Dendritic cell treated with granulocyte-macrophage colony-stimulating factor and Interleukin-4, amounts not matched to agents 40 ng/mL and 50 ng/mL, for 4 days (primary cell): ENCODE results near the gene NOS1AP.

Source experiments
- H3K27ac Mint-ChIP-seq: one replicate; pipeline ENCODE4 v1.8.0; 2022; ENCODE audit warnings: mild to moderate bottlenecking, mixed read lengths
- H3K27me3 Mint-ChIP-seq: one replicate; pipeline ENCODE4 v1.8.0; 2022; ENCODE audit warnings: mild to moderate bottlenecking, mixed read lengths
- H3K36me3 Mint-ChIP-seq: one replicate; pipeline ENCODE4 v1.8.0; 2022; ENCODE audit warnings: low read depth, mixed read lengths
- H3K4me1 Mint-ChIP-seq: one replicate; pipeline ENCODE4 v1.8.0; 2022; ENCODE audit warnings: low read depth, mixed read lengths
- H3K4me3 Mint-ChIP-seq: one replicate; pipeline ENCODE4 v1.8.0; 2022; ENCODE audit warnings: mild to moderate bottlenecking, moderate library complexity, mixed read lengths
- H3K9me3 Mint-ChIP-seq: one replicate; pipeline ENCODE4 v1.8.0; 2022; ENCODE audit warnings: mixed read lengths
- intact Hi-C: fragments of 100-400 bp; cut with micrococcal nuclease; formaldehyde crosslinking; loops from one replicate; pipeline ENCODE4 v1.15.0; 2022

Gene NOS1AP

DNA sequence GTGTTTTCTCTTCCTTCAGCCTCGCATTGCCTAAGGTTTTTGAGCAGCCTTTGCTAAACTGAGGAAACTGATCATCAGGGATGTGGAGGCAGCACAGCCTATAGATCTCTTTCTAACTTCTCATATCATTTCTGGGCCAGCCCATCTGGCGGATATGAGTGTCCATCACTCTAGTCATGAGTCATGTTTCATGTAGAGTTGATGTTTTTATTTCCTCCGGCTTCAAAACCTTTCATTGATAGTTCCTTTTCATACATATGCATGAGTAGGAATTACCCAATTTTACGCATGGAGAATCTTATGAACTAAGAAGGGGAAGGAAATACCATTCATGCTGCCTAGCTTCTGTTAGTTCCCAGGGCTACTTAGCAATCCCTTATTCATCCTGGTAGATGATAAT lies 240.8 kb downstream of the NOS1AP start:
- intact Hi-C loops: no loop called here
- no peak overlapping the region for H3K27ac Mint-ChIP-seq

DNA sequence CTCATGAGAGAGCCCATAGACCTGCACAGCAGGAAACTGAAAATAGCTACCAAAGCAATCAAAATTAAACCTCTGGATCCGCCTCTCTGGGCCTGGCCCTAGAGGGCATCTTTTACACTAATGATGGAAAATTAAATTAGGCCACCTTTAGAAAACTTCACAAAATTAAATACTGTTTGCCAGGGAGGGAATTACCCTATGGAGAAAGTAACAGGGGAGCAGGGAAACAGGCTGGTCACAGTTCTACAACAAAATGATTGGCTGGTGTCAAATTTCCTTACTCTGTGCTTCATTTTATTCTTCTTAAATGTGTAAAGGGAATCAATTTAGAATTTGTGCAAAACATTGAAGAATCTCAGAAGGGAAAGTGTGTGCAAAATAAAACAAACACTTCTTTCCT lies 244.7 kb downstream of the NOS1AP start:
- Mint-ChIP-seq H3K36me3 (no peaks in the 10 kb centered on the region), H3K27ac (no peak overlapping the region), H3K27me3 (peaks cover under 1% of the 10 kb centered on the region), H3K4me3 (no peak overlapping the region), H3K9me3 (no peaks in the 10 kb centered on the region), H3K4me1 (peaks cover 39% of the 10 kb centered on the region)
- intact Hi-C loops: no loop called here

More for the DNA sequence above, 240.8 kb downstream of the NOS1AP start:
- Mint-ChIP-seq H3K4me1 (peaks cover 20% of the 10 kb centered on the region), H3K27me3 (peaks cover 3% of the 10 kb centered on the region), H3K4me3 (no peak overlapping the region), H3K36me3 (no peaks in the 10 kb centered on the region), H3K9me3 (peaks cover 9% of the 10 kb centered on the region)

DNA sequence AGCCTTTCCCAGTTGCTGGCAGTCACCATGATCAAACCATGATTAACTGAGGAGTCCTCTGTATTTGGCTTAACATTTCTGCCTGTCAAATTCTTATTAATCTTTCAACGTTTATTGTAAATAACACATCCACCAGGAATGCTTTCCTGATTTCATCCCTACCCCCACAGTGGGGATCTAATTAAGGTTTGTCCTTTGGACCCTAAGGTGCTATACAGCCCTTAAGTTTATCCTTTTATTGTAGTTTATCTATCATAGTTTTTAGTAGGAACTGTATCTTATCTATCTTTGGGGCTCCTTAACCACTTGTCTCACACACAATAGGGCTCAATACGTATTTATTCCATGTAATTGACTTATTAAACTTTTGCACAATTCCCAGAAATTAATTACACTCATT lies 246.2 kb downstream of the NOS1AP start:
- Mint-ChIP-seq H3K36me3 (no peaks in the 10 kb centered on the region), H3K9me3 (no peaks in the 10 kb centered on the region), H3K4me3 (no peak overlapping the region), H3K4me1 (peaks cover 34% of the 10 kb centered on the region), H3K27ac (no peak overlapping the region), H3K27me3 (peaks cover 7% of the 10 kb centered on the region)
- intact Hi-C loops: no loop called here

DNA sequence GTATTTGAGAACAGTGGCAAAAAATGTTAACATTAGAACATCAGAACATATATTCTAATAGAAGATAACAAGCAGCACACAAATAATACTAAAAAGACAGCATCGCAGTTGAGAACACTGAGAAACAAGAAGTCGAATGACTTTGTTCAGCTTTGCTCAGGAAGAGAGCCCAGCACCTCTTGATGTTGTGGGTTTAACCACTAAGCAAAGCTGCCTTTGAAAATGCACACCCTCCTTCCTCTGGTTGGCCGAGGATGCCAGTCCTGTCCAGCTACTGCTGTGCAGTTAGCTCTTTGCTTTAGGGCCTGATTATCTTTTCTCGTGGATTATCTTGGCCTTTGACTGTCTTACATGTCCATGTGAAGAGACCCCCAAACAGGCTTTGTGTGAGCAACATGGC lies 246.7 kb downstream of the NOS1AP start:
- intact Hi-C loops: no loop called here
- Mint-ChIP-seq H3K9me3 (no peaks in the 10 kb centered on the region), H3K36me3 (no peaks in the 10 kb centered on the region), H3K4me1 (peaks cover 29% of the 10 kb centered on the region), H3K27me3 (peaks cover 7% of the 10 kb centered on the region), H3K4me3 (no peak overlapping the region), H3K27ac (no peak overlapping the region)

DNA sequence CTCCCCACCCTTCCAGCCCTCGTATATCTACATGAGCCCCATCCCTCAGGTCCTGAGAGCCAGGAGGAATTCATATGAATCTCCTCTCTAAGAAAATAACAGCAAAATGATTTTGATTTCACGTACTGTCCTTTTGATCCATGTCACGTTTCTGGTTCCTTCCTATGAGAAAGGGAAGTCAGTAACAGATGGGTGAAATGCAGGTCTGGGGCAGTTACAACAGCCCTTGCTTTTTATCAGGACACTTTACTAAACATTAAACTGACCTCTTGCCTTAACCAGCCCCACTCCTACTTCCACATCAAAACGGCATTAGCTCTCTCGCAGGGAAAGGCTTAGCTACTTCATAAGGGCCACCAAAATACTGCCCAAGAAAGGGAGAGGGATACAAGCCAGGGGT lies 248.1 kb downstream of the NOS1AP start:
- H3K4me1 Mint-ChIP-seq: peaks cover 27% of the 10 kb centered on the region

DNA sequence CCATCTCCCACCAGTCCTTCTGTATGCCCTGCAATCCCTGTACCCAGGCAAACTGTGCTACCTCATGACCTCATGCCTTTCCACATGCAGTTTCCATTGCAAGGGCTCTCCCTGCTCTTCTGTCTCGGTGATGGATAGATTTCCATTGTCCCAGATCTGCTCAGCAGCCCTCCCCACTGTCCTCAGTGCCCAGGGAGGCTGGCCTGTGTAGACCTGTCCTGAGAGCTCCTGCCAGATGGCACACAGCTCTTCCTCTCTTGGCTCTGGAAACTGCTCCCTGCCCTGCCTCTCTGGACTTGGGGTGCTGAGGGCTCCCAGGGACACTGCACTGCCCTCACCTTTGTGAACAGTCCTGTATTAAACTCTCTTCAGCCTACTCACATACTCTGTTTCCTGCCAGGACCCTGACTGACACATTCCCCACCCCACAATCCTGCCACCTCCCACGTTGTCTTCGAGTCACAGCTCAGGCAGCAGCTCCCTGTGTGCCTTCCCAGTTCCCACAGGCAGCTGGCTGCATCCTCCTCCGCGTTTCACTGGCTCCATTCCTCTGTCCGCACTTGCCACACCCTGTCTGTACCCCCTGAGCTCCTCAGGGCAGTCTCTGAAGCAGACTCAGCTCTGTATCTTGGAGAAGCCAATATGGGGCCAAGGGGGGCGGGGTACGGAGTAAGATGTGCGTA lies 250.1 kb downstream of the NOS1AP start:
- intact Hi-C loops: no loop called here
- Mint-ChIP-seq H3K4me3 (no peak overlapping the region), H3K27ac (no peak overlapping the region), H3K4me1 (peaks cover 27% of the 10 kb centered on the region), H3K36me3 (no peaks in the 10 kb centered on the region), H3K27me3 (peaks cover 7% of the 10 kb centered on the region), H3K9me3 (no peaks in the 10 kb centered on the region)

More for the DNA sequence above, 248.1 kb downstream of the NOS1AP start:
- H3K4me3 Mint-ChIP-seq: no peak overlapping the region
- H3K36me3 Mint-ChIP-seq: no peaks in the 10 kb centered on the region
- intact Hi-C loops: no loop called here
- H3K27ac Mint-ChIP-seq: no peak overlapping the region
- no peaks in the 10 kb centered on the region for H3K9me3 Mint-ChIP-seq
- H3K27me3 Mint-ChIP-seq: peaks cover 7% of the 10 kb centered on the region

DNA sequence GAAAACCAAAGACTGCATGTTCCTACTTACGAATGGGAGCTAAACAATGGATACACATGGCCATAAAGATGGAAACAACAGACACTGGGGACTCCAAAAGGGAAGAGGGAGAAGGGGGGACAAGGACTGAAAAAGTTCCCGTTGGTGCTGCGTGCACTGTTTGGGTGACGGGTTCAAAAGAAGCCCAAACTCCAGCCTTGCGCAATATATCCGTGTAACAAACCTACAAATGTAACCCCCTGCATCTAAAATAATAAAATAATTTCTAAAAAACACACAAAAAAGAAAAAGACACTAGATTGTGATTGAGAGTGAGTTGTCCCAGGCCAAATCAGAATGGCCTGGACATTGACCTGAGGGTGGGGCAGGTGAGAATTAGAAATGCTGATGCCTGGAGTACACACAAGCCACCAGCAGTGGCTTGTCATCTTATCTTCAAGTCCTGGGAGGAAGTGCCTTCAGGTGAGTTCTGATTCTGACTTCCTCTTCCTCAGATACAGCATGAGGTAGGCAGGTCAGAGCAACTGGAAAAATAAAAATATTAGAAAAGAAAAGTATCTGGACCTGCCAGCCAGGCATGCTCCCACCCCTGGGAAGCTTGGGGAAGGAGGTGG lies 252.4 kb downstream of the NOS1AP start:
- H3K4me1 Mint-ChIP-seq: peaks cover 50% of the 10 kb centered on the region
- H3K27ac Mint-ChIP-seq: no peak overlapping the region
- no peak overlapping the region for H3K4me3 Mint-ChIP-seq
- H3K27me3 Mint-ChIP-seq: peaks cover 7% of the 10 kb centered on the region
- H3K9me3 Mint-ChIP-seq: no peaks in the 10 kb centered on the region
- H3K36me3 Mint-ChIP-seq: no peaks in the 10 kb centered on the region
- intact Hi-C loops: no loop called here

DNA sequence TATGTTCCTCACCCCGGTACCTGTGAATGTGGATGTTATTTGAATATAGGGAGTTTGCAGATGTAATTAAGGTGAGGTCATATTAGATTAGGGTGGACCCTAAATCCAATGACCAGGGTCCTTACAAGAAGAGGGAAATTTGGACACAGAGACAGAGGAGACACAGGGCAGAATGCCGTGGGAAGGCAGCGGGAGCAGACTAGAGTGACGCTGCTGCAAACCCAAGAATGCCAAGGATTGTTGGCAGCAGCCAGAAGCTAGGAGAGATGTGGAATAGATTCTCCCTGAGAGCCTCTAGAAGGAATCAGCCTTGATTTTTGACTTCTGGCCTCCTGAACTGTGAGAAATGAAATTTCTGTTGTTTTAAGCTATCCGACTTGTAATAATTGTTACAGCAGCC lies 253.5 kb downstream of the NOS1AP start:
- no peaks in the 10 kb centered on the region for H3K9me3 Mint-ChIP-seq

DNA sequence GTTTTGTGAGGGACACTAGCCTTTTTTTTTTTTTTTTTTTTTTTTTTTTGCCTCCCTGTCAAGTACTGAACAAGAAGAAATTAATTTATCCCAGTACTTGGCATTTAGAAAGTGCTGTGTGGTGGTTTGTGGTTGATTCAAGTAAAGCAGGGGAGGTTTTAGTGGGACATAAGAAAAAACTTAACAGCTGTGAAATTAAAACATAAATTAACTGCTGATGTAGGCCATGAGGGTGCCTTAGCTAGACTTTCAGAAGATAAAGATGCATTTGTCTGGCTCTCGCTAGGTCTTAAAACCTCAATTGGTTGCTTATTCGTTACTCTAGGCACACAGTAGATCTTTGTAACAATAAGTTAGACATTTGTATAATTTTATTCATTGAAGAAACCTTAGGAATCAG lies 254.9 kb downstream of the NOS1AP start:
- intact Hi-C loops: no loop called here
- H3K27ac Mint-ChIP-seq: no peak overlapping the region

More for the DNA sequence above, 253.5 kb downstream of the NOS1AP start:
- peaks cover 53% of the 10 kb centered on the region for H3K4me1 Mint-ChIP-seq
- no peaks in the 10 kb centered on the region for H3K36me3 Mint-ChIP-seq
- intact Hi-C loops: no loop called here
- H3K4me3 Mint-ChIP-seq: no peak overlapping the region
- H3K27ac Mint-ChIP-seq: no peak overlapping the region
- H3K27me3 Mint-ChIP-seq: peaks cover 7% of the 10 kb centered on the region

DNA sequence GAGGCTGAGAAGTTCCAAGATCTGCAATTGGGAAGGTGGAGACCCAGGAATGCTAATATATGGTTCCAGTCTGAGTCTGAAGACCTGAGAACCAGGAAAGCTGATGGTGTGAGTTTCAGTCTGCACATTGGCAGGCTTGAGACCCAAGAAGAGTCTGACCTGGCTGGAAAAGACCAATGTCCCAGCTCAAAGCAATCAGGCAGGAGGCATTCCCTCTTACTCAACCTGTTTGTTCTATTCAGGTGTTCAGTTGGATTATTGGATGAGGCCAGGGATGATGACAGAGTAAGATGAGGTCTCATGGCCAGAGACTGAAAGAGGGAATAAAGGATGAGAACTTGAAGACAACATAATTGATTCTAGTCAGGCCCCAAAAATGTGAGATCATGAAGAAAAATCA lies 257.1 kb downstream of the NOS1AP start:
- Mint-ChIP-seq H3K9me3 (no peaks in the 10 kb centered on the region), H3K27me3 (no peaks in the 10 kb centered on the region), H3K4me3 (no peak overlapping the region), H3K27ac (no peak overlapping the region), H3K36me3 (no peaks in the 10 kb centered on the region), H3K4me1 (peaks cover 48% of the 10 kb centered on the region)
- intact Hi-C loops: no loop called here

More for the DNA sequence above, 254.9 kb downstream of the NOS1AP start:
- H3K27me3 Mint-ChIP-seq: peaks cover 4% of the 10 kb centered on the region
- no peaks in the 10 kb centered on the region for H3K36me3 Mint-ChIP-seq
- no peaks in the 10 kb centered on the region for H3K9me3 Mint-ChIP-seq
- peaks cover 54% of the 10 kb centered on the region for H3K4me1 Mint-ChIP-seq
- H3K4me3 Mint-ChIP-seq: no peak overlapping the region

DNA sequence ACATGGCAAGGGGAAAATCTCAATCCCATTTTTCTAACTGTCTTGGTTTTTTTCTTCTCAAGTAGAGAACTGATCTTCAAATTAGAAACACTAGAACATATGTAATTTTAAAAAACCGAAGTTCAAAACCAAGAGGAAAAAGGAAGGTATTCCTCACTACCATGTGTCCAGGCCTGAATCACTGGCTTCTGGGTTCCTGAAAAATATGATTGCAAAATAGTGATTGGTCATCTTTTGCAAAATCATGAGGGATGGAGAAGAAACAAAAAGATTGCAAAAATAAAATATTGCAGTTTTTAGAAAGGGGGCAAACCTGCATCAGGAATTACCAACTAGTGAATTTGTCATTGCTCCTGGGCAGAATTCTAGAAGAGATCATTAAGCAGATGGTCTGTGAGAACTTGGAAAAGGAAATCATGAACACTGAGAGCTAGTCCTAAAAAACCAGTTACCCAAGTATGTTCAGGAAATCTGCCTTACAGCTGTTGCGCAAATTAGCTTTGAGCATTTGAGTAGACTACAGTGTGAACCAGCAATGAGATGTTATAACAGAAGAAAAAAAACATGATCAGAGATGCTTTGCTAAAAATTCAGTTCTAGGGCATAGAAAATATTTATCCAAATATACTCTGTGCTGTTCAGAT lies 257.8 kb downstream of the NOS1AP start:
- no peaks in the 10 kb centered on the region for H3K9me3 Mint-ChIP-seq
- H3K4me1 Mint-ChIP-seq: peaks cover 48% of the 10 kb centered on the region
- no peaks in the 10 kb centered on the region for H3K27me3 Mint-ChIP-seq
- intact Hi-C loops: no loop called here
- H3K4me3 Mint-ChIP-seq: no peak overlapping the region
- no peak overlapping the region for H3K27ac Mint-ChIP-seq
- no peaks in the 10 kb centered on the region for H3K36me3 Mint-ChIP-seq

DNA sequence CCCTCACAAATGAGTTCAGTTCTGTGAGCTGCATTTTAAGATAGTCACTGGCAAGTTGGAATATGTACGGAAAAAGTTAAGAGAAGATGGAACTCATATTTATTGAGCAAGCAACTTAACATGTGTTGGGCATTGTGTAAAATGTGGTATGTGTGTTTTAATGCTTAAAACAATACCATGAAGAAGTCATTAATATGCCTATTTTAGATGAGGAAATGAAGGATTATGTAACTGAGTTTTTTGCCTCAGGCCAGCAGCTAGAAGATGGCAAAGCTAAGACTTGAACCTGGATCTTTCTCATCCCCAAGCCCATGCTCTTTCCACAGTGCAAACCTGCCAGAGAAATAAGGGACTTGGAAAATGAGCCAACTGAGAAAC lies 258.3 kb downstream of the NOS1AP start:
- no peaks in the 10 kb centered on the region for H3K36me3 Mint-ChIP-seq
- no peak overlapping the region for H3K4me3 Mint-ChIP-seq
- no peaks in the 10 kb centered on the region for H3K9me3 Mint-ChIP-seq
- H3K27ac Mint-ChIP-seq: no peak overlapping the region
- intact Hi-C loops: no loop called here
- H3K27me3 Mint-ChIP-seq: no peaks in the 10 kb centered on the region
- peaks cover 48% of the 10 kb centered on the region for H3K4me1 Mint-ChIP-seq

DNA sequence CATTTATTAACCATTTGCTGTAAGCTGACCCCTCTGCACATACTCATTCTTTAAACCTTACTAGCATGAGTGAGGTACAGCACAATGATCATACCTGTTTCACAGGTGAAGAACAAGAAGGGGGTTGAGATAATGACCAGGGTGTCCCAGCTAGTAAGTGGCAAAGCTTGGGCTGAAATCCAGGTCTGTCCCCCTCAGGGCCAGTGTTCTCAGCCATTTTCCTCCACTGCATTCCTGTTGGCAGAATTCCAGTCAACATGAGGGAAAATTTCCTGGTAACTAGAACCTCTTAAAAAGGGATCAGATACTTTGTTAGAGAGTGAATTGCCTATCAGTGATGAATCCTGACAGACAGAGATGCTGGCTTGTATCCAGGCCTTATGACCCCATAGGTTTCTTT lies 259.0 kb downstream of the NOS1AP start:
- intact Hi-C loops: no loop called here
- Mint-ChIP-seq H3K4me3 (no peak overlapping the region), H3K4me1 (peaks cover 48% of the 10 kb centered on the region), H3K27ac (no peak overlapping the region), H3K9me3 (no peaks in the 10 kb centered on the region), H3K36me3 (no peaks in the 10 kb centered on the region), H3K27me3 (no peaks in the 10 kb centered on the region)

DNA sequence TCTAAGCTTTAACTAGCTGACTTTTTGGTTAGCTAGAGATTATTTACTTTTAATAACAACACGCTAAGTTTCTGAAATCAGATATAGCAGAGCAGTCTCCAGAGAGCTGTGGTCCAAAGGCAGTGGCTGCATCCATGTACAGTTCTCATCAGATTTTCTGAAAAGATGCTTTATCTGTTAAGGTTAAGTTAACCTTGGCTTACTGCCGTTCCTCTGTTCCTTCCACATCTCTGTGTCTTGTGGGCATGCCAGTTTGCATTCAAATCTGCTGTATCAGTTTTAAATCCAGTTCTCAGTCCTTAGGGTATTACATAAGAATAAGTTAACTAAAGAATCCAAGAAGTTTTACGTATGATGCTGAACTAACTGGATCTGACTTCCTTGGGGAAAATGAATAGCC lies 260.3 kb downstream of the NOS1AP start:
- H3K27me3 Mint-ChIP-seq: no peaks in the 10 kb centered on the region
- H3K36me3 Mint-ChIP-seq: no peaks in the 10 kb centered on the region
- H3K4me3 Mint-ChIP-seq: no peak overlapping the region
- no peak overlapping the region for H3K27ac Mint-ChIP-seq
- peaks cover 46% of the 10 kb centered on the region for H3K4me1 Mint-ChIP-seq
- intact Hi-C loops: no loop called here
- H3K9me3 Mint-ChIP-seq: no peaks in the 10 kb centered on the region
